ENCODE measurements around the gene ICAM1. TPM values are rescaled to one million over a fixed set of nuclear protein-coding genes. Genes with fewer than 3 reads are reported as not detected.

The ICAM1 gene
- total and polyA plus RNA-seq, 2 of the 8 experiments (the other 6 are each of a cell fraction or from before 2014, with no cell fraction given), result 4.0 to 9.4 TPM

DNA sequence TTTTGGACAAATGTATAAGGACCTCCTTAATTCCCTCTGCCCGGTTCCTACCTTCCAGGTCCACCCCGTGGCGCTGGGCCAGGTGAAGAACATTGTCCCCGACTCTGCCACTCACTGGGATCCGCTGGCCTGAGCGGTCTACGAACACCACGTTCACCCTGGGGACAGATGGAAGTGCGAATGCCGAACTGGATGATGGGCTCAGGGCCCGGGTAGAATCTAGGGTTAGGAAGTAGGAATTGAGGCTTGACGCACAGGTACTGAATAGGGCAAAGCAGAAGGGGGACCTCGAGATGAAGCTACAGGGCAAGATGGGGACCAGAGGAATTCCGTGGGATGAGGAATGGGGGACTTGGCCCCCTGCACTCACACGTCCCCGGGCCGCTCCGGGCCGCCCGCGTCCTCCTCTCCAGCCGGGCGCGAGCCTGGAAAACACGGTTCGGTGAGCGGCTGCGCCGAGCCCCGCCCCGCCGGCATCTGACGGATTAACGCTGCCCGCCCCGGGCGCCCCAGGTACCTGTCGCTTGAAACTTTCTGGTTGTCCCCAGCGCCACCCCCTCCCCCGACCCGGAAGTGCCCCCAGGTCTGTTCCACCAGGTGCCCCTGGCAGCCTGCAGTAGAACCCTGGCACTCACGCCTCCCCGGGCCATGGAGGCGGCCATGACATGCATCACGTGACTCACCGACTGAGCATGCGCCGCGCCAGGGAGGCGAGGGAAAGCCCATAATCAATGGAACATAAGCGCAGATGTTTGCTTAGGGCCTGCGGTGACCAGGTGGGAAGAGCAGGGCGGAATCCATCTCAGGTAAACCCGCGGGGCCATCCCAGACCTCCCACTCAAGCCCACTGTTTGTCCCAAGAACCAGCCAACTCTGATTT is 44.7 kb downstream of the ICAM1 start, which contains the start of gene FDX2 (continued):
- TF ChIP-seq, protein P1, sequence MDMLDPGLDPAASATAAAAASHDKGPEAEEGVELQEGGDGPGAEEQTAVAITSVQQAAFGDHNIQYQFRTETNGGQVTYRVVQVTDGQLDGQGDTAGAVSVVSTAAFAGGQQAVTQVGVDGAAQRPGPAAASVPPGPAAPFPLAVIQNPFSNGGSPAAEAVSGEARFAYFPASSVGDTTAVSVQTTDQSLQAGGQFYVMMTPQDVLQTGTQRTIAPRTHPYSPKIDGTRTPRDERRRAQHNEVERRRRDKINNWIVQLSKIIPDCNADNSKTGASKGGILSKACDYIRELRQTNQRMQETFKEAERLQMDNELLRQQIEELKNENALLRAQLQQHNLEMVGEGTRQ (IDR thresholded peaks at IDR 0.05; ENCODE audit: low read length), result peak; percentile 98

All from H1 (cell line).